ENCODE results near the gene HTT.

- no peak for TF ChIP-seq POLR2A (IDR thresholded peaks at IDR 0.05)
- TF ChIP-seq, protein P1, sequence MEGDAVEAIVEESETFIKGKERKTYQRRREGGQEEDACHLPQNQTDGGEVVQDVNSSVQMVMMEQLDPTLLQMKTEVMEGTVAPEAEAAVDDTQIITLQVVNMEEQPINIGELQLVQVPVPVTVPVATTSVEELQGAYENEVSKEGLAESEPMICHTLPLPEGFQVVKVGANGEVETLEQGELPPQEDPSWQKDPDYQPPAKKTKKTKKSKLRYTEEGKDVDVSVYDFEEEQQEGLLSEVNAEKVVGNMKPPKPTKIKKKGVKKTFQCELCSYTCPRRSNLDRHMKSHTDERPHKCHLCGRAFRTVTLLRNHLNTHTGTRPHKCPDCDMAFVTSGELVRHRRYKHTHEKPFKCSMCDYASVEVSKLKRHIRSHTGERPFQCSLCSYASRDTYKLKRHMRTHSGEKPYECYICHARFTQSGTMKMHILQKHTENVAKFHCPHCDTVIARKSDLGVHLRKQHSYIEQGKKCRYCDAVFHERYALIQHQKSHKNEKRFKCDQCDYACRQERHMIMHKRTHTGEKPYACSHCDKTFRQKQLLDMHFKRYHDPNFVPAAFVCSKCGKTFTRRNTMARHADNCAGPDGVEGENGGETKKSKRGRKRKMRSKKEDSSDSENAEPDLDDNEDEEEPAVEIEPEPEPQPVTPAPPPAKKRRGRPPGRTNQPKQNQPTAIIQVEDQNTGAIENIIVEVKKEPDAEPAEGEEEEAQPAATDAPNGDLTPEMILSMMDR (IDR thresholded peaks at IDR 0.05), result no peak
These were observed 113.6 kb downstream of the HTT start for GRCh38 chr4:3188118-3188517.

All from lower leg skin (tissue), 3 donors.